GM18519 (cell line): ENCODE measurements around the gene FRG2B.
"Not testable (repeated sequence)": the region's sequence is repeated elsewhere in the genome, so short reads cannot be mapped to it uniquely, and the experiment has no call there.

Experiments used
- ATAC-seq: cut with Tn5 transposase; IDR thresholded peaks from one replicate; pipeline ENCODE4 v1.9.1; 2021; ENCODE audit warnings: mild to moderate bottlenecking, moderate library complexity; ENCODE audit not compliant: unreplicated experiment, low FRiP score

FRG2B gene

DNA sequence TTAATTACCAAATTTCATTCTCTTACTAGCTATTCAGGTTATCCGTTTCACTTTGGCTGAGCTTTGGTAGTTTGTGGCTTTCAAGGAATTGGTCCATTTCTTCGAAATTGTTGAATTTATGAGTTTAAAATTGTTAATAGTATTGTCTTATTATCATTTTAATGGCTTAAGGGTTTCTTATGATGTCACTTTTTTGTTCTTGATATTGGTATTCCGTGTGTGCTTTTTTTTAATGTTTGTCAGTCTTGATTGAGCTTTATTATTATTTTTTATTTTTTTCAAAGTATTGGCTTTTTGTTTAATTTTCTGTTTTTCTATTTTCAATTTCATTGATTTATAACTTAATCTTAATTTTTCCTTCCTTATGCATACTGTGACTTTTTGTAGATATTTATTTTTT is 25.9 kb downstream of the FRG2B start:
- no peak for ATAC-seq

DNA sequence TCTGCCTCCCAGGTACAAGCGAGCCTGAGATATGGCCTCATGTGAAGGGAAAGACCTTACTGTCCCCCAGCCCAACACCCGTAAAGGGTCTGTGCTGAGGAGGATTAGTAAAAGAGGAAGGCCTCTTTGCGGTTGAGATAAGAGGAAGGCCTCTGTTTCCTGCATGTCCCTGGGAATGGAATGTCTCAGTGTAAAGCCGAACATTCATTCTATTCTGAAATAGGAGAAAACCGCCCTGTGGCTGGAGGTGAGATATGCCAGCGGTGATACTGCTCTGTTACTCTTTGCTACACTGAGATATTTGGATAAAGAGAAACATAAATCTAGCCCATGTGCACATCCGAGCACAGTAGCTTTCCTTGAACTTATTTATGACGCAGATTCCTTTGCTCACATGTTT is 26.7 kb downstream of the FRG2B start:
- not testable (repeated sequence) for ATAC-seq

GRCh38 chr10:133592716-133593115 is 33.9 kb downstream of the FRG2B start:
- no peak for ATAC-seq

DNA sequence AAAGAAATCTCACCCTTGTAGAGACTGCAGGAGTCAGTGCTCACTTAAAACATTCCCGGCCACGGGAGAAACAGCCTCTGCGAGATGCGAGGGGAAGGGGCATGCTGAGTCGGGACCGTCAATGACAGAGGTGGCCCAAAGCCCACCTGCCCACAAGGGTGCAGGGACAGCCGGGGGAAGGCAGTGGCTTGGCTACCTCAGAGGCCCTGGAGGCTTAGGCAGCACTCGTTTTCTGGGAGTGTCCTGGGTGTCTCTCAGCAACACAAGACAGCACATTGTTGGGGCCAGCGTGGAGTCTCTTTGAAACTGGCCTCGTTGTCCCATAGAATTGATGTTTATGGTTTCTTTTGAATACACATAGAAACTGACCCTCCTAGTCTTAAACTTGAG is 35.6 kb downstream of the FRG2B start:
- no peak for ATAC-seq

- ATAC-seq: no peak
Measured at GRCh38 chr10:133590226-133590969, 36.2 kb downstream of the FRG2B start.

GRCh38 chr10:133577037-133577436 is 49.6 kb downstream of the FRG2B start:
- ATAC-seq: not testable (repeated sequence)
